ENCODE results near the gene BICDL2.

The BICDL2 gene

DNA sequence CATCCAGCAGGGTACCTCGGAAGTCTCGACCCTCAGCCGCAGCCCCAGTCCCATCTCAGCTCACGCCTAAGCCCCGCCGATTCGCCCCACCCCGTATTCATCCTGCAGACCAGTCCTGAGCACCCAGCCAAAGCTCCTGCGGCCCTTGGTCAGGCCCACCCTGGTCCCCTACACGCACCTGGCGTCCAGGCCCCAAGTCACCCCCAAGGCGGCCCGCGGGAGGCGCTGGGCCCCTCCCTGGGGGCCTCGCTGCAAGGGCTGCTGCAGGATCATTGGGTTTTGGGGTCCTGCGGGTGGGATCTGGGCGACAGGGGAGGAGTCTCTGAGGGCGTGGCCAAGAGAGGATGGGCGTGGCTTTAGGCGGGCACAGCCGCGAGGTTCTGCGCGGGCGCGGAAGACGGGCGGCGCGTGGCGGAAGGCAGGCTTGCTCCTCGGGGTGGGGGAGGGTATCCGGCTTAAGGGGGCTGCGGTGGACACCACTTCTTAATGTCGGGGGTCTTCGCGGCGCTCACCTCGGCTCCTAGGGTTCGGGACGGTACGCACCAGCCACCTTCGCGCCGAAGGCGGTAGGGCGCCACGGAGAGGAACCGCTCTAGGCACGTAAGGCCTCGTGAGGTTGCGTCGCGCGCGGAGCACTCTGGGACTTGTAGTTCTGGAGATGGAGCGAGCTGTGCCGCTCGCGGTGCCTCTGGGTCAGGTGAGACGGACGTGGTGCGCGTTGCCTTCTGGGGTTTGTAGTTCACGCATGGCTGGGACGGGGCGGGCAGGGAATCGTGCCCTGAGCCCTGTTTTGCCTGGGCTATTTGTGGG lies 12.9 kb downstream of the BICDL2 start, which contains the start of the genes HCFC1R1 and THOC6:
HCFC1R1 (minus strand) TSS at position 274 of the 810 bp plus-strand sequence; CDS start at position 273, 1 bp downstream.
THOC6 (plus strand) TSS at position 367 of the 810 bp plus-strand sequence; CDS start at position 659, 292 bp downstream.
- DNase-seq: peak; percentile 95 to 98

DNA sequence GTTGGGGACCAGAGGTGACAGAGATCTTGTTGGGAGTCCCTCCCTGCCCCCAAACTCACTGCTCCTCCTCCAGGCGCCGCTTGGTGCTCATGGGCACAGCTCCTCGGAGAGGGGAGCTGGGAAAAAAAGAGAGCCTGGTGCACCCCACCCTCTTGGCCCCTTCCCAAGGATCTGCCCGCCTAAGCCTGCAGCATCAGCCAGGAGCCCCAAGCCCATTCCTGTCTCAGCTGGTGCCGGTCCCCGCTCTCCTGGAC lies 13.4 kb downstream of the BICDL2 start:
- DNase-seq: no peak

DNA sequence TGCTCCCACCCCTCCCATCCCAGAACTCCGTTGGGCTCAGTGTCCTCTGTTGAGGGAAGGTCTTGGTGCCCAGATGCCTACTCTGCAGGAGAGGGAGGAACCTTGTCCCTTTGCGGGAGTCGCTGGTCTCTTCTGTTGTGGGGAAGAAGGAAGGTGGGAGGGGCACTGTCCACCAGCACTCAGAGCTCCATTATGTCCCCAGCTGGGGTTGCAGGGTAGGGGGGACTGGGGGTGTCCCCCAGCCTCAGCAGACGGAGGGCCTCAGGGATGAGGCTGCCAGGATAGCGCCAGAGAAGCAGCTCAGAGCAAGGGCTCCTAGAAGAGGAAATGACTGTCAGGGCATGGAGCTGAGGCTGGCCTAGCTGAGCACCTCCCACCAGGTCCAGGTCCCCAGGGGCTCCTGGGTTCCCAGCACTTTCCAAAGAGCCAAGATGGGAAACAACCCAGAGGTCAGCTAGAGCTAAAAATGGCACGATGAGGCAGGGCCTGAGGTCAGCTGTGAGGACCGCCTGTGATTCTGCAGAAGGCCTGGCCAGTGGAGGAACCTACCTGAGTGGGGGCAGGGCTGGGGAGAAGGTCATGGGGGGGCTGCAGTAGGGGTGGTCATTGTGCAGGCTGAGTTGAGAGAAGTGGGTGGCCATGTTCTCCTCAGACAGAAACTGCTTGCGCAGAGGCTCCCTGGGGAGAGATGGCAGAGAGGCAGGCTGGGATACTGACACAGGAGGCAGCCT lies 13.9 kb downstream of the BICDL2 start:
- no peak for DNase-seq

DNA sequence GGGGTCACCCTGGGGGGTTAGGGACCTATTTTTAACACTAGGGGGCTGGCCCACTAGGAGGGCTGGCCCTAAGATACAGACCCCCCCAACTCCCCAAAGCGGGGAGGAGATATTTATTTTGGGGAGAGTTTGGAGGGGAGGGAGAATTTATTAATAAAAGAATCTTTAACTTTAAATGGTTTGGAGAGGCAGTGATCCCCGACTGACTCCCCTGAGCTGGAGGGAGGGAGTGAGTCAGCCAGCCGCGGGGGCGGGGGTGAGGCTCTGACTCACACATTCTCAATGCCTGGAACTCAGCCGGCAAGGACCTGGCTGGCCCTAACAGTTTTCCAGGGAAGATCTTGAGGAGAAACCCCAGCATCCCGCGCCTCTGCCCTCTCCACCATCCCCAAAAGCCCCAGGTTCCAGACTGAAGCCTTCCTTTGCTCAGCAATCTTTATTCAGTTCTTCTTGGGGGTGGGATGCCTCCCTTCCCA lies 14.5 kb downstream of the BICDL2 start:
- no peak for DNase-seq

DNA sequence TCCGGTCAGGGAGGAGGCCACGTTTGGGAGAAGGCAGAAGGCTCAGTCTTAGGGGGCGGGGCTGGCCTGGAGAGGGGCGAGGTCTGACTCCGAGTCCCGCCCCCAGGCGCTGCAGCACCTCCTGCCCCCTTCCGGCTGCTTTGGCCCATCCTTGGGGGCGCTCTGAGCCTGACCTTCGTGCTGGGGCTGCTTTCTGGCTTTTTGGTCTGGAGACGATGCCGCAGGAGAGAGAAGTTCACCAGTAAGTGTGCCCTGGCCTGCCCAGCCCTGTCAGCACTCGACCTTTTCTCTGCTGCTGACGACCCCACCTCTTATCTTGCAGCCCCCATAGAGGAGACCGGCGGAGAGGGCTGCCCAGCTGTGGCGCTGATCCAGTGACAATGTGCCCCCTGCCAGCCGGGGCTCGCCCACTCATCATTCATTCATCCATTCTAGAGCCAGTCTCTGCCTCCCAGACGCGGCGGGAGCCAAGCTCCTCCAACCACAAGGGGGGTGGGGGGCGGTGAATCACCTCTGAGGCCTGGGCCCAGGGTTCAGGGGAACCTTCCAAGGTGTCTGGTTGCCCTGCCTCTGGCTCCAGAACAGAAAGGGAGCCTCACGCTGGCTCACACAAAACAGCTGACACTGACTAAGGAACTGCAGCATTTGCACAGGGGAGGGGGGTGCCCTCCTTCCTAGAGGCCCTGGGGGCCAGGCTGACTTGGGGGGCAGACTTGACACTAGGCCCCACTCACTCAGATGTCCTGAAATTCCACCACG lies 15.1 kb downstream of the BICDL2 start:
- peak; percentile 69 to 71 for DNase-seq

DNA sequence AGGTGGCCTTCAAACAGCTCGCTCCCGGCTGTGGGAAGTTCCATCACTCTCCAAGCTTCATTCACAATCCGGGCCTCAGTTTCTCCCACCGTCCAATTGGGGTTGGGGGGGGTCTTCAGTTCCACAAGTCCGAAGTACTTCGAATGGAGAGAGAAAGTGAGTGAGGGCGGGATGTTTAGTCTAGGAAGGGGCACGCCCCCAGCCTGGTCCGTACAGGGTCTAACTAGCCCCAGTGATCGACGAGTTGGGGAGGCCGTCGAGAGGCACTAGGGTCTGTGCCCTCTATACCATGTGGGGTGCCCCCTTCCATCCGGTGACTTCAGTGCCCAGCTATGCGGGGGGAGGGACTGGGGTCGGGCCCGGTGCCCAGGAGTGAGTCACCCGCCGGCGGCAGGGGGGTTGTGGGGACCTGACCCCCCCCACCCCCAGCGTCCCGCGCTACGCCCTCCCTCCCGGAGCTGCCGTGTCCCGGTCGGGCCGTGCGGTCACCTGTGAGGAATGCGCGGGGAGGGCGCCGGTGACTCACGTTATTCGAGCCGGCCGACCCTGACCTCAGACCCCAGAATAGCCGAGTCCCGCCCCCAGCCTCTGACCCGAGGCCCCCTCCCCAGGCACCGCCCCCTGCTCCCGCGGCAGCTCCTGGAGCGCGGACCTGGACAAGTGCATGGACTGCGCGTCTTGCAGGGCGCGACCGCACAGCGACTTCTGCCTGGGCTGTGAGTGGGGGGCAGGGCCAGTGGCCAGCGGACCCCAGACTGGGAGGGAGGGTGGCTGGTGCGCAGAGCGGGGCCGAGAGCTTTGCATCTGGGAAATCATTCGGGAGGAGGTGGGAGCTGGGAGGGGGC lies 15.9 kb downstream of the BICDL2 start:
- DNase-seq: peak in 1 of 2 experiments; percentile 60

DNA sequence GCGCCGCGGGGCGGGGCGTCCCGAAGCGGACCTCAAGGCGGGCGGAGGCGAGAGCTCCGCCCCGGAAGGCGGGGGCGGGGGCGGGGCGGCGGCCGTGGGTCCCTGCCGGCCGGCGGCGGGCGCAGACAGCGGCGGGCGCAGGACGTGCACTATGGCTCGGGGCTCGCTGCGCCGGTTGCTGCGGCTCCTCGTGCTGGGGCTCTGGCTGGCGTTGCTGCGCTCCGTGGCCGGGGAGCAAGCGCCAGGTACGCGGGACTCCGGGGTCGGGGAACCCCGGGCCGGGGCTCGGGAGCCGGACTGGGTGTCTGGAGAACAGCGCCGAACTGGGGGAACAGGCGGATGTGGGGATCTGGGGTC lies 16.5 kb downstream of the BICDL2 start, which contains the start of gene TNFRSF12A:
TNFRSF12A (plus strand) TSS at position 122 of the 357 bp plus-strand sequence; CDS start at position 152, 30 bp downstream.
- peak; percentile 63 to 82 for DNase-seq

DNA sequence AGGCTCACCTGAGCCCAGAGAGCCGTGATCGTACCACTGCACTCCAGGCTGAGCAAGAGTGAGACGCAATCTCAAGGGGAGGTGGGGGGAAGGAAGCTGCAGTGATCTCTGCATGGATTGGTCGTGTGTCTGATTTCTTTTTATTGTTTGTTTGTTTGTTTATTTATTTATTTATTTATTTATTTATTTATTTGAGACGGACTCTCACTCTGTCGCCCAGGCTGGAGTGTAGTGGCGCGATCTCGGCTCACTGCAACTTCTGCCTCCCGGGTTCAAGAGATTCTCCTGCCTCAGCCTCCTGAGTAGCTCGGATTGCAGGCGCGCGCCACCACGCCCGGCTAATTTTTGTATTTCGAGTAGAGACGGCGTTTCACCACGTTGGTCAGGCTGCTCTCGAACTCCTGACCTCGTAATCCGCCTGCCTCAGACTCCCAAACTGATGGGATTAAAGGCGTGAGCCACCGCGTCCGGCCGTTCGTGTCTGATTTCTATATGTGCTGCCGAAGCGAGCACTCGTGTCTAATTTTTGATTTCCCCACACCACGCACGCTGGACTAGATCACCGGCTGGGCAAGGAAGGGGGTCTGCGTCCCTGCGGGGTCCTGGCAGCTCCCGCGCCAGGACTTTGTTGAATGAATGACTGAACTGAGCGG lies 17.0 kb downstream of the BICDL2 start:
- no peak for DNase-seq

DNA sequence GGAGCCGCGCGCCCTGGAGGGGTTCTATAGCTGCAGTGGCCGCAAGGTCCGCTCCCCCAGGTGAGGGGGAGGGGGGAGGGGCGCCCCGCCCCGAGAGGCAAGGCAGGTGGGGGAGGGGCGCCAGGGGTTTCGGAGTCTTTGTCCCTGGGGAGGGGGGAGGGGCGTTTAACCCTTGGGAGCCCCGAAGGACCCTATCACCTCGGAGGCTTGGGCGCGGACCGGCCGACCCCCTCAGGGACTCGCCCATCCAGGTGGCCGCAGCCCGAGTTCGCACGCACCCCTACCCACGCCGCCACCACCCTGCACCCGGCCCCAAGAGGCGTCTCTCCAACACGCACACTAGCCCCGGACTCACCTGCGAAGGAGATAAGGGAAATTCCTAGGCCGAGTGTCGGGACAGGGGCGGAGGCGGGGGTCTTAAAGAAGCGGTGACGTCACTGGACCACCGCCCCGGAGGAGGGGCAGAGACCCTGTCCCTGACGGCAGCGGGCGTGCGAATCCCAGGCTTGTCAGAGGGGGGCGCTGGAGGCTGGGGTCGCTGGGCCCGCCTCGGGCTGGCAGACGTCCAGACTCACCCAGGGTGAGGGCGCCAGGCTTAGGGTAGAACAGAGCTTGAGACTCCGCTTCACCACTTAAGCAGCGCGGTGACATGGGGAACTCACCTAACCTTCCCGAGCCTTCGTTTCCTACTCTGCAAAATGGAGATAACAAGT lies 18.8 kb downstream of the BICDL2 start, which contains the start of gene CLDN6:
CLDN6 (minus strand) TSS at position 390 of the 713 bp plus-strand sequence. CDS start 2,162 bp downstream, outside the sequence.
- DNase-seq: peak in 1 of 2 experiments; percentile 42

DNA sequence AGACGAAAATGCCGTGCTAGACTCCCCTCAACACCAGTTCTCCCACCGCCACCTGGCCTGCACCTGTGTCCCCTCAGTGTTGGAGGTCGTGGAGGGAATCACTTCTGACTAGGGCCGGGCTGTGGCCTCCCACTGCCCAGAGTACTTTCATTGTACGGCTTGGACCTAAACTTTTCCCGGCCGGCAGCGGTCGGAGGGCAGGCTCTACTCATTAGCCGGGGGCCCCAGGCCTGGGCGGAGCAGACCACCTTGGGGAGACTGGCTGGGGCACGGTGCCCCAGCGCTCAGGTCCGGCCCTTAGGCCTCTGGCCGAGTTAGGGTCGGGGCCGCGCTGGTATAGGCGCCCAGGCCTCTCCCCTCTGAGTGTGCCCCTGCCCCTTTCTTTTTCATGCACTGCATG lies 19.4 kb downstream of the BICDL2 start:
- DNase-seq: no peak

DNA sequence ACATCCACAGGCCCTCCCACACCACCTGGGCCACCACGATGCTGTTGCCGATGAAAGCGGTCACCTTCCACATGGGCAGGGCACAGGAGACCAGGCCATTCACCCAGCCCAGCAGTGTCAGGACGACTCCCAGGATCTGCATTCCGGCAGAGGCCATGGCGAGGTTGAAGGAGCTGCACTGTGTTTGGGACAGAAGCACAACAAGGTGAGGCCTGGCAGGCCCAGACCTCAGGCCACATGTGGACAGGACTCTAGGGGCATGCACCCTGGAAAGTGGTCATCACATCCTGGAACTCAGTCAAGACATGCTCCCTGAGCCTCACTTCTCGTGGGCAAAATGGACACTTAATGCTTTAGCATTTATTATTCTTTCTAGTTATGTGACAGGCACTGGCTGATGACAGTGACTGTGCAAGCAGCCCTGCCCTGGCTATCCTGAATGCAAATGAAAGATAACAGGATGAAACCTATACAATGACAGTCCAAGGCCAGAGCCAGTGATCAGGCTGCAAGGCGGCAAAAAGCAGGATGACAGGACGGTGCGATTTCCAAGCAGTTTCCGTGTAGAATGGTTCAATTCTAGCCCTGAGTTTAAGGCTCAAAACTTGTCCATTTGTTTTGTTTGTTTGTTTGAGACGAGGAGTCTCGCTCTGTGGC lies 20.8 kb downstream of the BICDL2 start:
- DNase-seq: no peak

DNA sequence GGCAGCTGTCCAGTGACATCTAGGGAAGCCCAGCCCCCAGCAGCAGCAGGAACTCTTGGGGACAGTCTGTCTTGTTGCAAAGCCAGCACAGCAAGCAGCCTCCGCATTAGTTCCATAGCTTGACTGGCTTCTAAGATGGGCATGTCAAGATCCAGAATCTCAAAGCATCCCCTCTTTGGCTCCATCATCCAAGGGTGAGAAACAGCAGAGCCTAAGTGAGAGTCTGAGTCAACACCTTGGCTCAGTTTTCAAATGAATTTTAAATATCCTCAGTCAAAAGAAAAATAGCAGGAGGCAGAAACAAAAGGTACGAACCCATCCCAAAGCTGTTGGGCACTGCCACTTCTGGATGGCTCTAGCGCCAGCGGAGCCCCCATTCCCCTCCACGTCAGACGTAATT lies 21.8 kb downstream of the BICDL2 start:
- DNase-seq: no peak

DNA sequence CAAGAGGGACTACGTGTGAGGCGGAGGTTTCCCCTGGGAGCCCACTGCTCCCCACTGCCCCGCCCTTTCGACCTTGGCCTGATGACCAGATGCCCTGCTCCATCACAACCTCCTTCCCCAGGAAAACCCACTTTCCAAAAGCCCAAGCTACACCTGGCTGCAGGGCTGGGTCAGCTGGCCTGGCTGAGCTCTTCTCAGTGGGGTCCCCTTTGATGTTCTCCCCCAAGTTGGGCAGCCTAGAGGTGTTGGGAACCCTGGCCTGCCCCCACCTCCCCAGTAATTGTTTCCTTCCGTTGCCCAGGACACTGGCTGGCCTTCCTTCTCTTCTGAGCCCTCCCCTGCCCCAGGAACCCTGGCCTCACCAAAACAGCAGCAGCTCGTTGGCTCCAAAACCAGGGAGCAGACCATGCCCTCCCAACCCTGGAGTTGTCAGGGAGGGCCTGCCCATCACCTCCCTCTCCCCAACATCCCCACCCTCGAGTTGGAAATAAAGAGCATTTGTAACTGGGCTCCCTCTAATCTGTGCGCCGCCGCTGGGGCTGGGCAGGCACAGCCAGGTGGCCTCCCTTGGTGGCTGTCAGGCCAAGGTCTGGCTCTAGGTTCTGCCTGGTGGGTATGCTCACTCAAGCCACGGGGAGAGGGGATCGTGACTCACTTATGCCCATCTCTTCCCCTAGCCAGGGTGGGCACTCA lies 22.6 kb downstream of the BICDL2 start:
- no peak for DNase-seq

DNA sequence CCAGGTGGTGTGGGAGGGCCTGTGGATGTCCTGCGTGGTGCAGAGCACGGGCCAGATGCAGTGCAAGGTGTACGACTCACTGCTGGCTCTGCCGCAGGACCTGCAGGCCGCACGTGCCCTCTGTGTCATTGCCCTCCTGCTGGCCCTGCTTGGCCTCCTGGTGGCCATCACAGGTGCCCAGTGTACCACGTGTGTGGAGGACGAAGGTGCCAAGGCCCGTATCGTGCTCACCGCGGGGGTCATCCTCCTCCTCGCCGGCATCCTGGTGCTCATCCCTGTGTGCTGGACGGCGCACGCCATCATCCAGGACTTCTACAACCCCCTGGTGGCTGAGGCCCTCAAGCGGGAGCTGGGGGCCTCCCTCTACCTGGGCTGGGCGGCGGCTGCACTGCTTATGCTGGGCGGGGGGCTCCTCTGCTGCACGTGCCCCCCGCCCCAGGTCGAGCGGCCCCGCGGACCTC lies 23.2 kb downstream of the BICDL2 start:
- DNase-seq: no peak

DNA sequence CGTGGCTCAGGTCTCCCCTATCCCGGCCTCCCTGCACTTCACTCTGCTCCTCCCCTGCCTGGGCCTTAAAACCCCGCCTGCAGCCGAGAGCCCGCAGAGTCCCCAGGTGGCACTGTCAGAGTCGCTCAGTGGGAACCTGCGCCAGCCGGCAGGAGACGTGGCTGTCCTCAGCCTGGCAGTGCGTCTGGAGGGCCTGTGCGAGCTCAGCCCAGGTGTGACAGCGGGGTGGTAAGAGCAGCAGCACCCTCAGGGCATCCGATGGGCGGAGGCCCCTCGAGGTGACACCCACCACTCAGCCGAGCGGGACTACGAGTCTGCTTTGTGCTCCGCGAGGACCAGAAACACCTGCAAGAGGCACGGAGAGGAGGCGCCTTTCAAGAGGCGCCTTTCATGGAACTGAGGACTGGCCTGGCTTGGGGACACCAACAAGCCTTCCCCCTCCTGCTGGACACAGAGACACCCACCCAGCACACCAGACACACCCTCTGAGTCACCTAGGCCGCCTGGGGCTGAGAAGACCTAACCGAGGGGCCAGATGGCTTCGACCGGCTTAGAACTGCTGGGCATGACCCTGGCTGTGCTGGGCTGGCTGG lies 23.8 kb downstream of the BICDL2 start, which contains the start of gene CLDN9:
CLDN9 (plus strand) TSS at position 96 of the 593 bp plus-strand sequence; CDS start at position 536, 440 bp downstream.
- DNase-seq: no peak

DNA sequence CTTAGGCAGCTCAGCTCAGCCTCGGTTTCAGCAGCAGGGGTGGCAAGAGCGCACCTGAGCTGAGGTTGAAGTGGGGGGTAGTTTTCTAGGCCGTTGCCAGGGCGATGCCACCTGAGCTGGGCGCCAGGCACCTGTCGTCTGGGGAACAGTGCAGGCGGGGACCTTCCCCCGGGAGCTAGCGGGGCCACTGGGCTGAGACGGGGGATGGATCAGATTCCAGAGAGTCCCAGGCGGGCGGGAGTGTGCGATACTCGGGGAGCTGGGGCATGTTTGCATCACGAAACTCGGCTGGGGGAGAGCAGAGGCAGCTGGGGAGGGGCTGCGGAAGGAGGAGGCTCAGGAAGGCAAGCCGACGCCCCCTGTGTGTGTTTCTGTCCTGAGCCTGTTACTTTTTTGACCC lies 24.5 kb downstream of the BICDL2 start:
- no peak for DNase-seq

DNA sequence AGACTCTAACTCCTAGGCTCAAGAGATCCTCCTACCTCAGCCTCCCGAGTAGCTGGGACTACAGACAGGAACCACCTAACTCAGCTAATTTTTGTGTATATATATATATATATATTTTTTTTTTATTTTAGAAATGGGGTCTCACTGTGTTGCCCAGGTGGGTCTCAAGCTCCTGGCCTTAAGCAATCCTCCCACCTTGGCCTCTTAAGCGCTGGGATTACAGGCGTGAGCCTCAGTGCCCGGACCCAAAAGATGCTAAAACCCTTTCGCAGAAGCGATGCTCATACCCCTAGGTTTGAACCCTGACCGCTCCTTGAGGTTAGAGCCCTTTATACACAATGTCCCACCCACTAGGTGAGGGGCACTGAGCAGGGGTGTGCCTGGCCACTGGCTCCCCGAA lies 26.2 kb downstream of the BICDL2 start:
- no peak for DNase-seq

DNA sequence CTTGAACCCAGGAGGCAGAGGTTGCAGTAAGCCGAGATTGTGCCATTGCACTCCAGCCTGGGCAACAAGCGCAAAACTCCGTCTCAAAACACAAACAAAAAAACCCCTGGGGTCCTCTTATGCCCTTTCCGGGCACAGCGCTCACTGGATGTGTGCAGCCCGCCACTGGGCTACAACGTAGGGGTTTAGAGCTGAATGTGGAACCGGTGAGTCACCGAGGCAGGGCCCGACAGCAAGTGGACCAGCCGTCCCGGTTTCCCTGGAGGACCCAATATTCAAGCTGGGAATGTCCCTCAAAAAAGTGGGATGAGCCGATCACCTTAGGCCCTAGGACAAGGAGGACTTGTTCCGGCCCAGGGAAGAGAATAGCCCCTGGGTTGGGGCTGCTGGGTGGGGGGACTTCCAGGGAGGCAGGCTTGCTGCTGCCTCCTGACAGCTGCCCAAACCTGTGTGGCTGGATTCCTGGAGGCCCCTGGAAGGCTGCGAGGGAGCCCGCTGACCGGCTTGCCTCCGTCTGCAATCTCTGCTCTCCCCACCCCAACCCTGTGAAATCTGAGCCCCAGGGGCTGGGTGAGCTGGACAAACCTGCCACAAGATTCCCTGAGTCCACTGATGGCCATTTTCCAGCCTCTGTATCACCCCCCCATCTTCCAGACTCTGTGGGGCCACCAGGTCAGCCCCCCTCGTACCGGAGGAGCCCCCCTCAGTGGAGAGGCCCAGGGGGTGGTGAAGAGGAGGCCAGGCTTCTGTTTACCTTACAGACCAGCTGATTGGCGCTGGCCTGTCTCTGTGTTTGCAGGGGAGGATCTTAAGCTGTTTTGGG lies 27.0 kb downstream of the BICDL2 start:
- DNase-seq: no peak

Data from NCI-H1930 (cell line).